ENCODE measurements around the gene GPC5.

DNA sequence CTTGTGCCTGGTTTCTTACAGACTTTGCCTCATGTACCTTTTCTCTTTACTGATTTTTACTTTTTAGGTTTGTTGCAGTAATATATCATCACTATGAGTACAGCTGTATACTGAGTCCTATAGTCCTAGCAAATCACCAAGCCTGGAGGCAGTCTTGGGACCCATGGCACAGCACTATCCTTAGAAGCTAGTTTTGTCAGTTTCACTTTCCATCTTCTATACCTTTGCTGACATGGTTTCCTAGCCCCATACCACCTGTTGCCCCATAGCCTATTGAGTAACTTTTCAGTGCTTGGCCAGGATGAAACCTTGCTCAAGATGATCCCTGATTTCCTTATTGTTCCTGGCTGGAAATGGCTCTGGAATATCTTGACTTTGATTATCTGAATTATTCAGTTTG is 826.4 kb downstream of the GPC5 start:
- TF ChIP-seq, protein P1, sequence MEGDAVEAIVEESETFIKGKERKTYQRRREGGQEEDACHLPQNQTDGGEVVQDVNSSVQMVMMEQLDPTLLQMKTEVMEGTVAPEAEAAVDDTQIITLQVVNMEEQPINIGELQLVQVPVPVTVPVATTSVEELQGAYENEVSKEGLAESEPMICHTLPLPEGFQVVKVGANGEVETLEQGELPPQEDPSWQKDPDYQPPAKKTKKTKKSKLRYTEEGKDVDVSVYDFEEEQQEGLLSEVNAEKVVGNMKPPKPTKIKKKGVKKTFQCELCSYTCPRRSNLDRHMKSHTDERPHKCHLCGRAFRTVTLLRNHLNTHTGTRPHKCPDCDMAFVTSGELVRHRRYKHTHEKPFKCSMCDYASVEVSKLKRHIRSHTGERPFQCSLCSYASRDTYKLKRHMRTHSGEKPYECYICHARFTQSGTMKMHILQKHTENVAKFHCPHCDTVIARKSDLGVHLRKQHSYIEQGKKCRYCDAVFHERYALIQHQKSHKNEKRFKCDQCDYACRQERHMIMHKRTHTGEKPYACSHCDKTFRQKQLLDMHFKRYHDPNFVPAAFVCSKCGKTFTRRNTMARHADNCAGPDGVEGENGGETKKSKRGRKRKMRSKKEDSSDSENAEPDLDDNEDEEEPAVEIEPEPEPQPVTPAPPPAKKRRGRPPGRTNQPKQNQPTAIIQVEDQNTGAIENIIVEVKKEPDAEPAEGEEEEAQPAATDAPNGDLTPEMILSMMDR (tag by site-specific recombination; IDR thresholded peaks at IDR 0.05): no peak
- no peak for TF ChIP-seq ZNF169 (tag by site-specific recombination; IDR thresholded peaks at IDR 0.05)
- no peak for TF ChIP-seq REPIN1 (tag by site-specific recombination; IDR thresholded peaks at IDR 0.05; ENCODE audit: low read depth)
- TF ChIP-seq, protein P2, sequence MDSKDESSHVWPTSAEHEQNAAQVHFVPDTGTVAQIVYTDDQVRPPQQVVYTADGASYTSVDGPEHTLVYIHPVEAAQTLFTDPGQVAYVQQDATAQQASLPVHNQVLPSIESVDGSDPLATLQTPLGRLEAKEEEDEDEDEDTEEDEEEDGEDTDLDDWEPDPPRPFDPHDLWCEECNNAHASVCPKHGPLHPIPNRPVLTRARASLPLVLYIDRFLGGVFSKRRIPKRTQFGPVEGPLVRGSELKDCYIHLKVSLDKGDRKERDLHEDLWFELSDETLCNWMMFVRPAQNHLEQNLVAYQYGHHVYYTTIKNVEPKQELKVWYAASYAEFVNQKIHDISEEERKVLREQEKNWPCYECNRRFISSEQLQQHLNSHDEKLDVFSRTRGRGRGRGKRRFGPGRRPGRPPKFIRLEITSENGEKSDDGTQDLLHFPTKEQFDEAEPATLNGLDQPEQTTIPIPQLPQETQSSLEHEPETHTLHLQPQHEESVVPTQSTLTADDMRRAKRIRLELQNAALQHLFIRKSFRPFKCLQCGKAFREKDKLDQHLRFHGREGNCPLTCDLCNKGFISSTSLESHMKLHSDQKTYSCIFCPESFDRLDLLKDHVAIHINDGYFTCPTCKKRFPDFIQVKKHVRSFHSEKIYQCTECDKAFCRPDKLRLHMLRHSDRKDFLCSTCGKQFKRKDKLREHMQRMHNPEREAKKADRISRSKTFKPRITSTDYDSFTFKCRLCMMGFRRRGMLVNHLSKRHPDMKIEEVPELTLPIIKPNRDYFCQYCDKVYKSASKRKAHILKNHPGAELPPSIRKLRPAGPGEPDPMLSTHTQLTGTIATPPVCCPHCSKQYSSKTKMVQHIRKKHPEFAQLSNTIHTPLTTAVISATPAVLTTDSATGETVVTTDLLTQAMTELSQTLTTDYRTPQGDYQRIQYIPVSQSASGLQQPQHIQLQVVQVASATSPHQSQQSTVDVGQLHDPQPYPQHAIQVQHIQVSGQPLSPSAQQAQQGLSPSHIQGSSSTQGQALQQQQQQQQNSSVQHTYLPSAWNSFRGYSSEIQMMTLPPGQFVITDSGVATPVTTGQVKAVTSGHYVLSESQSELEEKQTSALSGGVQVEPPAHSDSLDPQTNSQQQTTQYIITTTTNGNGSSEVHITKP (tag by site-specific recombination; IDR thresholded peaks at IDR 0.05): no peak
- TF ChIP-seq, protein P3, sequence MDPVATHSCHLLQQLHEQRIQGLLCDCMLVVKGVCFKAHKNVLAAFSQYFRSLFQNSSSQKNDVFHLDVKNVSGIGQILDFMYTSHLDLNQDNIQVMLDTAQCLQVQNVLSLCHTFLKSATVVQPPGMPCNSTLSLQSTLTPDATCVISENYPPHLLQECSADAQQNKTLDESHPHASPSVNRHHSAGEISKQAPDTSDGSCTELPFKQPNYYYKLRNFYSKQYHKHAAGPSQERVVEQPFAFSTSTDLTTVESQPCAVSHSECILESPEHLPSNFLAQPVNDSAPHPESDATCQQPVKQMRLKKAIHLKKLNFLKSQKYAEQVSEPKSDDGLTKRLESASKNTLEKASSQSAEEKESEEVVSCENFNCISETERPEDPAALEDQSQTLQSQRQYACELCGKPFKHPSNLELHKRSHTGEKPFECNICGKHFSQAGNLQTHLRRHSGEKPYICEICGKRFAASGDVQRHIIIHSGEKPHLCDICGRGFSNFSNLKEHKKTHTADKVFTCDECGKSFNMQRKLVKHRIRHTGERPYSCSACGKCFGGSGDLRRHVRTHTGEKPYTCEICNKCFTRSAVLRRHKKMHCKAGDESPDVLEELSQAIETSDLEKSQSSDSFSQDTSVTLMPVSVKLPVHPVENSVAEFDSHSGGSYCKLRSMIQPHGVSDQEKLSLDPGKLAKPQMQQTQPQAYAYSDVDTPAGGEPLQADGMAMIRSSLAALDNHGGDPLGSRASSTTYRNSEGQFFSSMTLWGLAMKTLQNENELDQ (tag by site-specific recombination; IDR thresholded peaks at IDR 0.05; ENCODE audit: low read depth): no peak
- TF ChIP-seq, protein P4, sequence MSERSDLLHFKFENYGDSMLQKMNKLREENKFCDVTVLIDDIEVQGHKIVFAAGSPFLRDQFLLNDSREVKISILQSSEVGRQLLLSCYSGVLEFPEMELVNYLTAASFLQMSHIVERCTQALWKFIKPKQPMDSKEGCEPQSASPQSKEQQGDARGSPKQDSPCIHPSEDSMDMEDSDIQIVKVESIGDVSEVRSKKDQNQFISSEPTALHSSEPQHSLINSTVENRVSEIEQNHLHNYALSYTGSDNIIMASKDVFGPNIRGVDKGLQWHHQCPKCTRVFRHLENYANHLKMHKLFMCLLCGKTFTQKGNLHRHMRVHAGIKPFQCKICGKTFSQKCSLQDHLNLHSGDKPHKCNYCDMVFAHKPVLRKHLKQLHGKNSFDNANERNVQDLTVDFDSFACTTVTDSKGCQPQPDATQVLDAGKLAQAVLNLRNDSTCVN (tag by site-specific recombination; optimal IDR thresholded peaks at IDR 0.05): no peak
- TF ChIP-seq, protein P5, sequence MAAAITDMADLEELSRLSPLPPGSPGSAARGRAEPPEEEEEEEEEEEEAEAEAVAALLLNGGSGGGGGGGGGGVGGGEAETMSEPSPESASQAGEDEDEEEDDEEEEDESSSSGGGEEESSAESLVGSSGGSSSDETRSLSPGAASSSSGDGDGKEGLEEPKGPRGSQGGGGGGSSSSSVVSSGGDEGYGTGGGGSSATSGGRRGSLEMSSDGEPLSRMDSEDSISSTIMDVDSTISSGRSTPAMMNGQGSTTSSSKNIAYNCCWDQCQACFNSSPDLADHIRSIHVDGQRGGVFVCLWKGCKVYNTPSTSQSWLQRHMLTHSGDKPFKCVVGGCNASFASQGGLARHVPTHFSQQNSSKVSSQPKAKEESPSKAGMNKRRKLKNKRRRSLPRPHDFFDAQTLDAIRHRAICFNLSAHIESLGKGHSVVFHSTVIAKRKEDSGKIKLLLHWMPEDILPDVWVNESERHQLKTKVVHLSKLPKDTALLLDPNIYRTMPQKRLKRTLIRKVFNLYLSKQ (tag by site-specific recombination; IDR thresholded peaks at IDR 0.05; ENCODE audit: borderline replicate concordance): no peak
- no peak for TF ChIP-seq ZNF843 (tag by site-specific recombination; IDR thresholded peaks at IDR 0.05)
- TF ChIP-seq, protein P6, sequence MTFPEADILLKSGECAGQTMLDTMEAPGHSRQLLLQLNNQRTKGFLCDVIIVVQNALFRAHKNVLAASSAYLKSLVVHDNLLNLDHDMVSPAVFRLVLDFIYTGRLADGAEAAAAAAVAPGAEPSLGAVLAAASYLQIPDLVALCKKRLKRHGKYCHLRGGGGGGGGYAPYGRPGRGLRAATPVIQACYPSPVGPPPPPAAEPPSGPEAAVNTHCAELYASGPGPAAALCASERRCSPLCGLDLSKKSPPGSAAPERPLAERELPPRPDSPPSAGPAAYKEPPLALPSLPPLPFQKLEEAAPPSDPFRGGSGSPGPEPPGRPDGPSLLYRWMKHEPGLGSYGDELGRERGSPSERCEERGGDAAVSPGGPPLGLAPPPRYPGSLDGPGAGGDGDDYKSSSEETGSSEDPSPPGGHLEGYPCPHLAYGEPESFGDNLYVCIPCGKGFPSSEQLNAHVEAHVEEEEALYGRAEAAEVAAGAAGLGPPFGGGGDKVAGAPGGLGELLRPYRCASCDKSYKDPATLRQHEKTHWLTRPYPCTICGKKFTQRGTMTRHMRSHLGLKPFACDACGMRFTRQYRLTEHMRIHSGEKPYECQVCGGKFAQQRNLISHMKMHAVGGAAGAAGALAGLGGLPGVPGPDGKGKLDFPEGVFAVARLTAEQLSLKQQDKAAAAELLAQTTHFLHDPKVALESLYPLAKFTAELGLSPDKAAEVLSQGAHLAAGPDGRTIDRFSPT (tag by site-specific recombination; IDR thresholded peaks at IDR 0.05): no peak
- TF ChIP-seq, protein P7, sequence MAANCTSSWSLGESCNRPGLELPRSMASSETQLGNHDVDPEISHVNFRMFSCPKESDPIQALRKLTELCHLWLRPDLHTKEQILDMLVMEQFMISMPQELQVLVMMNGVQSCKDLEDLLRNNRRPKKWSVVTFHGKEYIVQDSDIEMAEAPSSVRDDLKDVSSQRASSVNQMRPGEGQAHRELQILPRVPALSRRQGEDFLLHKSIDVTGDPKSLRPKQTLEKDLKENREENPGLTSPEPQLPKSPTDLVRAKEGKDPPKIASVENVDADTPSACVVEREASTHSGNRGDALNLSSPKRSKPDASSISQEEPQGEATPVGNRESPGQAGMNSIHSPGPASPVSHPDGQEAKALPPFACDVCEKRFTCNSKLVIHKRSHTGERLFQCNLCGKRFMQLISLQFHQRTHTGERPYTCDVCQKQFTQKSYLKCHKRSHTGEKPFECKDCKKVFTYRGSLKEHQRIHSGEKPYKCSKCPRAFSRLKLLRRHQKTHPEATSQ (tag by site-specific recombination; IDR thresholded peaks at IDR 0.05): no peak
- TF ChIP-seq PRDM1 (tag by site-specific recombination; IDR thresholded peaks at IDR 0.05): no peak
- no peak for TF ChIP-seq IKZF3 (tag by site-specific recombination; IDR thresholded peaks at IDR 0.05)
- TF ChIP-seq ZNF776 (tag by site-specific recombination; IDR thresholded peaks at IDR 0.05; ENCODE audit: borderline replicate concordance): no peak

Data from HEK293 (cell line).